ENCODE measurements around the gene BRSK1. TPM values are rescaled to one million over a fixed set of nuclear protein-coding genes. Genes with fewer than 3 reads are reported as not detected.

The BRSK1 gene
- total and polyA plus RNA-seq, 2 of the 8 experiments (the other 6 are each of a cell fraction or from before 2014, with no cell fraction given): 27.6 to 32.7 TPM

- H3K27me3 ChIP-seq (replicated peaks in 1 of 4; ENCODE audit: control insufficient read depth in 3 of 4, extremely low read depth in 1 of 4, insufficient read depth in 3 of 4, low read length in 3 of 4): no peaks in the 10 kb centered on the region
- 96% methylated on average over 26 of the region's 37 CpGs; no CpG with 5 or more reads in 1 of the 2 experiments for WGBS, 2 experiments (ENCODE audit: extremely low coverage in 1 of 2, insufficient coverage in 1 of 2, insufficient read length in 1 of 2, insufficient replicate concordance in 2 of 2, low coverage in 1 of 2, low lambda C conversion rate in 2 of 2, missing lambda C conversion rate in 1 of 2)
- H3K23me2 ChIP-seq (ENCODE audit: low read depth, low read length): no peaks in the 10 kb centered on the region
- no peak overlapping the region for H2BK12ac ChIP-seq (ENCODE audit: low read depth, low read length)
- H3K27ac ChIP-seq (ENCODE audit: low read depth, low read length): no peak overlapping the region
- H3K36me3 ChIP-seq (ENCODE audit: control insufficient read depth in 2 of 4, insufficient read depth in 4 of 4, low read length in 3 of 4): peaks cover 15 to 63% (median 47%) of the 10 kb centered on the region in 4 experiments
- H3K4me3 ChIP-seq (ENCODE audit: extremely low read depth in 1 of 4, insufficient read depth in 2 of 4, low read depth in 3 of 4, low read length in 4 of 4): no peak overlapping the region
- H2AFZ ChIP-seq (ENCODE audit: low read length): no peak overlapping the region
- POLR2A ChIA-PET (ENCODE audit: partially characterized antibody): interaction anchor here (0.7 to 2.1 kb wide), 4 partner anchors 13 to 146 kb away, joined by 3 to 7 read pairs (median 4); no protein-coding TSS in a partner anchor
- H3K18ac ChIP-seq (ENCODE audit: extremely low read depth, low read length): no peak overlapping the region
- H3K4ac ChIP-seq (replicated peaks; ENCODE audit: insufficient read length, low read depth, low read length): no peak overlapping the region
- no peak overlapping the region for H2BK120ac ChIP-seq (replicated peaks; ENCODE audit: low read depth, low read length)
- H3K23ac ChIP-seq (ENCODE audit: insufficient read length): no peak overlapping the region
- H3K79me2 ChIP-seq (ENCODE audit: control insufficient read depth in 1 of 2, insufficient read depth in 2 of 2, low read length in 2 of 2): no peaks in the 10 kb centered on the region
- no peaks in the 10 kb centered on the region; the same call in 1 of the 2 replicates for H3K79me1 ChIP-seq (ENCODE audit: low read depth, low read length)
- H2BK15ac ChIP-seq (ENCODE audit: low read length): no peak overlapping the region
- H3K56ac ChIP-seq (replicated peaks; ENCODE audit: insufficient read length, low read depth, low read length): no peak overlapping the region
- no peak overlapping the region for H3K4me2 ChIP-seq (ENCODE audit: insufficient read depth in 1 of 2, low read depth in 2 of 2, low read length in 2 of 2)
- no peak overlapping the region for H2BK20ac ChIP-seq (ENCODE audit: low read length)
- no peak overlapping the region for H4K91ac ChIP-seq (replicated peaks; ENCODE audit: insufficient read length, low read length)
- DNase-seq (ENCODE audit: low read depth in 1 of 2, low spot score in 2 of 2): no peak
- peak overlapping the region; percentile 16; the same call in 1 of the 2 replicates for H2BK5ac ChIP-seq (ENCODE audit: low read depth, low read length)
- CTCF ChIA-PET (ENCODE audit: partially characterized antibody): interaction anchor here (1.1 to 8.4 kb wide), 5 partner anchors 9 to 101 kb away, joined by 3 to 32 read pairs (median 4); no protein-coding TSS in a partner anchor
- H2AK5ac ChIP-seq (ENCODE audit: low read depth, low read length): no peak overlapping the region
- no peak overlapping the region; the same call in 1 of the 2 replicates for H4K8ac ChIP-seq (ENCODE audit: extremely low read depth, insufficient read depth, low read length)
- no peak overlapping the region for H3K9ac ChIP-seq (replicated peaks in 1 of 4; ENCODE audit: extremely low read depth in 1 of 4, low read depth in 3 of 4, low read length in 3 of 4)
- no peak overlapping the region for H3K14ac ChIP-seq (ENCODE audit: insufficient read length)
- H4K5ac ChIP-seq (ENCODE audit: insufficient read length, low read depth, low read length): no peak overlapping the region
- peaks cover 0 to 16% of the 10 kb centered on the region in 2 experiments for H4K20me1 ChIP-seq (replicated peaks in 1 of 2; ENCODE audit: control insufficient read depth in 1 of 2, insufficient read depth in 2 of 2, low read length in 2 of 2)
- no peaks in the 10 kb centered on the region for H3K4me1 ChIP-seq (replicated peaks in 1 of 4; ENCODE audit: control insufficient read depth in 3 of 4, insufficient read depth in 4 of 4, low read length in 3 of 4)
- FAIRE-seq: no peak
- H3K9me3 ChIP-seq (ENCODE audit: insufficient read depth in 2 of 2, low read depth in 1 of 2, low read length in 1 of 2): no peaks in the 10 kb centered on the region
- no peak for TF ChIP-seq CTBP2 (IDR thresholded peaks at IDR 0.05; ENCODE audit: borderline replicate concordance, insufficient read depth, insufficient read length, low read length)
- TF ChIP-seq SIX5 (IDR thresholded peaks at IDR 0.05; ENCODE audit: low read depth, low read length): no peak
- TF ChIP-seq JUND (IDR thresholded peaks at IDR 0.05; ENCODE audit: low read length): no peak
- TF ChIP-seq TBP (IDR thresholded peaks at IDR 0.05; ENCODE audit: low read depth, low read length): no peak
- TF ChIP-seq E2F6 (IDR thresholded peaks at IDR 0.05): no peak
These were observed 42.5 kb upstream of the BRSK1 start for GRCh38 chr19:55241143-55241934.
